CD4-positive, alpha-beta T cell (primary cell): ENCODE data around the gene COL23A1. TPM values are rescaled to one million over a fixed set of nuclear protein-coding genes. Genes with fewer than 3 reads are reported as not detected.

ENCODE experiments used
- ATAC-seq: fragments of 200-7000 bp; cut with Tn5 transposase; one replicate; pipeline ENCODE4 v1.10.0; 2022; ENCODE audit warnings: mild to moderate bottlenecking; ENCODE audit not compliant: poor library complexity
- CTCF ChIA-PET: fragments of 350-600 bp; sonication (Branson Sonifier 250); formaldehyde crosslinking; loops from one replicate; lab custom pipeline; 2021; ENCODE audit warnings: antibody characterized with exemption, inconsistent platforms; lab: Charles Lee
- POLR2A ChIA-PET: fragments of 350-600 bp; sonication (Branson Sonifier 250); formaldehyde crosslinking; loops from one replicate; lab custom pipeline; 2021; ENCODE audit warnings: antibody characterized with exemption, inconsistent platforms; lab: Charles Lee
- DNase-seq, 14 experiments: peaks; one replicate each; pipeline ENCODE4 v3.0.0-alpha.2; 2013 to 2020; ENCODE audit warnings: mixed read lengths in 2 of 14
- H3K27ac ChIP-seq, 2 donors: one replicate each; pipeline versions ENCODE4 v1.5.1 to v1.7.0; 2013; ENCODE audit warnings: low read length in 2 of 2, low read depth in 1 of 2, mild to moderate bottlenecking in 1 of 2
- H3K27me3 ChIP-seq, 2 experiments: 1 replicate in 1 of 2; 2 replicates in 1 of 2; pipeline versions ENCODE4 v1.6.1 to v1.7.0; 2013; ENCODE audit warnings: low read length in 2 of 2, control low read depth in 1 of 2, mild to moderate bottlenecking in 1 of 2, moderate library complexity in 1 of 2; ENCODE audit not compliant: insufficient read depth in 2 of 2, control insufficient read depth in 1 of 2
- H3K36me3 ChIP-seq: one replicate; pipeline ENCODE4 v1.6.1; 2013; ENCODE audit warnings: low read length, control low read depth; ENCODE audit not compliant: insufficient read depth
- H3K4me1 ChIP-seq: one replicate; pipeline ENCODE4 v1.6.1; 2013; ENCODE audit warnings: low read length, control low read depth; ENCODE audit not compliant: insufficient read depth
- H3K4me3 ChIP-seq: one replicate; pipeline ENCODE4 v1.5.1; 2013; ENCODE audit warnings: mild to moderate bottlenecking, low read length, moderate library complexity
- H3K9me3 ChIP-seq, 2 experiments: 1 replicate in 1 of 2; 2 replicates in 1 of 2; pipeline versions ENCODE4 v1.6.1 to v1.7.0; 2013; ENCODE audit warnings: low read length in 2 of 2, mild to moderate bottlenecking in 2 of 2, control low read depth in 1 of 2, moderate library complexity in 1 of 2; ENCODE audit not compliant: control insufficient read depth in 1 of 2, insufficient read depth in 1 of 2
- H3K27ac Mint-ChIP-seq: one replicate; pipeline ENCODE4 v1.8.0; 2020; ENCODE audit warnings: mixed read lengths
- H3K27me3 Mint-ChIP-seq: one replicate; pipeline ENCODE4 v1.8.0; 2021; ENCODE audit warnings: mixed read lengths
- H3K36me3 Mint-ChIP-seq: one replicate; pipeline ENCODE4 v1.8.0; 2021; ENCODE audit warnings: low read depth, mixed read lengths
- H3K4me1 Mint-ChIP-seq: one replicate; pipeline ENCODE4 v1.8.0; 2021; ENCODE audit warnings: low read depth, mixed read lengths
- H3K4me3 Mint-ChIP-seq: one replicate; pipeline ENCODE4 v1.8.0; 2020; ENCODE audit warnings: mild to moderate bottlenecking, mixed read lengths
- H3K9me3 Mint-ChIP-seq: one replicate; pipeline ENCODE4 v1.8.0; 2020; ENCODE audit warnings: mixed read lengths
- CTCF ChIP-seq: fragments of 200-600 bp; IDR thresholded peaks from one replicate; pipeline ENCODE4 v1.8.0; 2022; ENCODE audit warnings: antibody characterized with exemption, mild to moderate bottlenecking
- intact Hi-C, 2 experiments: fragments of 100-400 bp; cut with DNase I in 1 of 2; cut with micrococcal nuclease in 1 of 2; formaldehyde crosslinking; loops; one replicate each; pipeline versions ENCODE4 v1.15.1 to v1.9.0; 2023 to 2025; cut with DNase I, micrococcal nuclease
- total RNA-seq, 174 experiments: library from RNA in 2 of 174; stranded (reverse) in 2 of 174; gene quantifications; one replicate each; pipeline ENCODE4 v1.2.3 and lab custom pipeline; 2021 to 2026

COL23A1 gene
- total RNA-seq, 2 experiments from 2014 or later, result not detected

GRCh38 chr5:178348356-178349074 lies 241.7 kb downstream of the COL23A1 start:
- no peaks in the 10 kb centered on the region for H3K27me3 ChIP-seq
- H3K36me3 Mint-ChIP-seq, result no peaks in the 10 kb centered on the region
- H3K4me3 ChIP-seq, result no peak overlapping the region
- no peak overlapping the region for H3K4me3 Mint-ChIP-seq
- no peaks in the 10 kb centered on the region for H3K9me3 Mint-ChIP-seq
- H3K27ac ChIP-seq, result no peak overlapping the region
- intact Hi-C loops, result no loop called here
- H3K4me1 ChIP-seq, result no peaks in the 10 kb centered on the region
- CTCF ChIA-PET, result no interaction called here
- peaks cover 3% of the 10 kb centered on the region for H3K27me3 Mint-ChIP-seq
- POLR2A ChIA-PET, result no interaction called here
- no peaks in the 10 kb centered on the region for H3K4me1 Mint-ChIP-seq
- DNase-seq (no peak), ATAC-seq (no peak)
- TF ChIP-seq CTCF, result no peak
- no peaks in the 10 kb centered on the region for H3K9me3 ChIP-seq
- H3K36me3 ChIP-seq, result no peaks in the 10 kb centered on the region
- H3K27ac Mint-ChIP-seq, result no peak overlapping the region

GRCh38 chr5:178347956-178348355 lies 242.2 kb downstream of the COL23A1 start:
- no peaks in the 10 kb centered on the region for H3K27me3 Mint-ChIP-seq
- H3K4me3 Mint-ChIP-seq, result no peak overlapping the region
- ChIA-PET CTCF (no interaction called here), POLR2A (no interaction called here)
- Histone ChIP-seq H3K27me3 (no peaks in the 10 kb centered on the region), H3K9me3 (no peaks in the 10 kb centered on the region), H3K4me1 (no peaks in the 10 kb centered on the region), H3K27ac (no peak overlapping the region), H3K36me3 (no peaks in the 10 kb centered on the region), H3K4me3 (no peak overlapping the region)
- no peaks in the 10 kb centered on the region for H3K36me3 Mint-ChIP-seq
- no peaks in the 10 kb centered on the region for H3K4me1 Mint-ChIP-seq
- no peak for DNase-seq
- no peak for ATAC-seq
- H3K9me3 Mint-ChIP-seq, result no peaks in the 10 kb centered on the region
- intact Hi-C loops, result no loop called here
- TF ChIP-seq CTCF, result no peak
- H3K27ac Mint-ChIP-seq, result no peak overlapping the region

GRCh38 chr5:178346607-178347334 lies 243.4 kb downstream of the COL23A1 start:
- H3K4me1 ChIP-seq, result no peaks in the 10 kb centered on the region
- H3K27me3 ChIP-seq, result no peaks in the 10 kb centered on the region
- ChIA-PET POLR2A (no interaction called here), CTCF (no interaction called here)
- Mint-ChIP-seq H3K4me1 (no peaks in the 10 kb centered on the region), H3K27ac (no peak overlapping the region), H3K36me3 (no peaks in the 10 kb centered on the region), H3K27me3 (no peaks in the 10 kb centered on the region), H3K4me3 (no peak overlapping the region), H3K9me3 (no peaks in the 10 kb centered on the region)
- H3K27ac ChIP-seq, result no peak overlapping the region
- no peaks in the 10 kb centered on the region for H3K36me3 ChIP-seq
- ATAC-seq (no peak), DNase-seq (no peak)
- TF ChIP-seq CTCF, result no peak
- no peak overlapping the region for H3K4me3 ChIP-seq
- intact Hi-C loops, result no loop called here
- no peaks in the 10 kb centered on the region for H3K9me3 ChIP-seq
